ENCODE measurements around the gene UBA1. TPM values are rescaled to one million over a fixed set of nuclear protein-coding genes. Genes with fewer than 3 reads are reported as not detected.

The UBA1 gene
- total and polyA plus RNA-seq, 12 donors, result 160 to 356 (median 222) TPM

- no peak for DNase-seq
- Histone ChIP-seq H3K27ac (peak overlapping the region; percentile 69 to 99 (median 93)), H3K36me3 (replicated peaks in 1 of 2) (peaks cover 0 to 9% of the 10 kb centered on the region in 2 donors), H3K4me1 (replicated peaks in 1 of 2) (peaks cover 38 to 52% of the 10 kb centered on the region in 2 donors), H3K9me3 (replicated peaks in 1 of 3) (no peaks in the 10 kb centered on the region), H3K27me3 (no peaks in the 10 kb centered on the region), H3K4me3 (peak overlapping the region in 2 of 4 donors; percentile 75 to 94)
- TF ChIP-seq POLR2A (IDR thresholded peaks at IDR 0.05), result no peak
- TF ChIP-seq CTCF (IDR thresholded peaks at IDR 0.05), result no peak
- intact Hi-C loops (cut with DNase I), result loop anchor here in 1 of 2 donors (10.0 kb wide), 2 partner anchors 191 to 331 kb away; no protein-coding TSS in a partner anchor
- WGBS, 4 donors, result 2 to 28% (median 15%) methylated on average over 8 to 14 of the region's 14 CpGs
Measured at GRCh38 chrX:47194194-47194787, 662 bp downstream of the UBA1 start.

GRCh38 chrX:47196098-47196497 is 2.5 kb downstream of the UBA1 start:
- peak overlapping the region in 2 of 5 donors; percentile 41 to 62 for H3K27ac ChIP-seq
- peaks cover 0 to 27% of the 10 kb centered on the region in 2 donors for H3K36me3 ChIP-seq (replicated peaks in 1 of 2)
- H3K27me3 ChIP-seq, result no peaks in the 10 kb centered on the region
- no peak overlapping the region for H3K4me3 ChIP-seq
- intact Hi-C loops (cut with DNase I), result loop anchor here in 1 of 2 donors (10.0 kb wide), 2 partner anchors 189 to 329 kb away; no protein-coding TSS in a partner anchor
- no peak for DNase-seq
- H3K9me3 ChIP-seq (replicated peaks in 1 of 3), result no peaks in the 10 kb centered on the region
- peaks cover 38 to 52% of the 10 kb centered on the region in 2 donors for H3K4me1 ChIP-seq (replicated peaks in 1 of 2)
- 39 to 64% (median 51%) methylated on average over 3 of the region's 3 CpGs for WGBS, 4 donors
- no peak for TF ChIP-seq CTCF (IDR thresholded peaks at IDR 0.05)
- no peak for TF ChIP-seq POLR2A (IDR thresholded peaks at IDR 0.05)

- DNase-seq, result peak in 6 of 7 donors; percentile 57 to 70 (median 67)
- Histone ChIP-seq H3K4me3 (no peak overlapping the region), H3K36me3 (replicated peaks in 1 of 2) (peaks cover 0 to 42% of the 10 kb centered on the region in 2 donors), H3K4me1 (replicated peaks in 1 of 2) (peaks cover 38 to 51% of the 10 kb centered on the region in 2 donors), H3K27me3 (no peaks in the 10 kb centered on the region), H3K27ac (peak overlapping the region in 3 of 5 donors; percentile 54 to 74 (median 62)), H3K9me3 (replicated peaks in 1 of 3) (no peaks in the 10 kb centered on the region)
- 19 to 58% (median 43%) methylated on average over 3 to 7 of the region's 7 CpGs for WGBS, 4 donors
- no peak for TF ChIP-seq CTCF (IDR thresholded peaks at IDR 0.05)
- no peak for TF ChIP-seq POLR2A (IDR thresholded peaks at IDR 0.05)
- intact Hi-C loops (cut with DNase I), result loop anchor here in 1 of 2 donors (10.0 kb wide), 2 partner anchors 187 to 327 kb away; no protein-coding TSS in a partner anchor
Measured at GRCh38 chrX:47197526-47197925, 3.9 kb downstream of the UBA1 start.

GRCh38 chrX:47198026-47198686 is 4.5 kb downstream of the UBA1 start:
- Histone ChIP-seq H3K27me3 (no peaks in the 10 kb centered on the region), H3K9me3 (replicated peaks in 1 of 3) (no peaks in the 10 kb centered on the region), H3K4me1 (replicated peaks in 1 of 2) (peaks cover 38 to 46% of the 10 kb centered on the region in 2 donors), H3K27ac (peak overlapping the region in 4 of 5 donors; percentile 12 to 74 (median 58)), H3K36me3 (replicated peaks in 1 of 2) (peaks cover 0 to 48% of the 10 kb centered on the region in 2 donors), H3K4me3 (no peak overlapping the region)
- intact Hi-C loops (cut with DNase I), result loop anchor here in 1 of 2 donors (10.0 kb wide), 2 partner anchors 187 to 327 kb away; no protein-coding TSS in a partner anchor
- TF ChIP-seq POLR2A (IDR thresholded peaks at IDR 0.05), result no peak
- no peak for TF ChIP-seq CTCF (IDR thresholded peaks at IDR 0.05)
- DNase-seq, result no peak
- 38 to 71% (median 51%) methylated on average over 8 to 10 of the region's 10 CpGs for WGBS, 4 donors

Measured in adrenal gland (tissue), 12 donors.